ENCODE data around the gene TTN.

Gene TTN

GRCh38 chr2:178756343-178756742 is 50.9 kb downstream of the TTN start:
- H3K4me1 ChIP-seq (ENCODE audit: low read length) = no peaks in the 10 kb centered on the region
- no peaks in the 10 kb centered on the region for H3K36me3 ChIP-seq (replicated peaks; ENCODE audit: insufficient read depth, low read length)
- no peaks in the 10 kb centered on the region for H3K9me3 ChIP-seq (replicated peaks; ENCODE audit: insufficient read depth, low read length)
- H3K79me2 ChIP-seq (ENCODE audit: low read length) = no peaks in the 10 kb centered on the region
- no peak overlapping the region for H3K4me2 ChIP-seq (ENCODE audit: low read depth, low read length)
- no peak overlapping the region for H3K27ac ChIP-seq (ENCODE audit: low read length)
- H3K27me3 ChIP-seq (replicated peaks; ENCODE audit: insufficient read depth, low read length) = no peaks in the 10 kb centered on the region
- no peak for DNase-seq
- no peaks in the 10 kb centered on the region for H4K20me1 ChIP-seq (ENCODE audit: insufficient read depth, low read length)
- no peak overlapping the region for H3K4me3 ChIP-seq (ENCODE audit: low read length)
- no peaks in the 10 kb centered on the region for H3K9me2 ChIP-seq (replicated peaks; ENCODE audit: insufficient read depth, low read length)
- H3K9ac ChIP-seq (ENCODE audit: low read length) = no peak overlapping the region
- H3F3A ChIP-seq (ENCODE audit: insufficient read depth, low read length) = no peaks in the 10 kb centered on the region
- no peak for TF ChIP-seq EZH2phosphoT487 (IDR thresholded peaks at IDR 0.05; ENCODE audit: low read length)
- no peak for TF ChIP-seq CTCF (IDR thresholded peaks at IDR 0.05; ENCODE audit: low read length)
- TF ChIP-seq EZH2 (optimal IDR thresholded peaks at IDR 0.05; ENCODE audit: low read depth, low read length) = no peak
- H2AFZ ChIP-seq (ENCODE audit: low read length) = no peak overlapping the region

- no peak overlapping the region for H2AFZ ChIP-seq (ENCODE audit: low read length)
- no peaks in the 10 kb centered on the region for H3F3A ChIP-seq (ENCODE audit: insufficient read depth, low read length)
- H3K9me2 ChIP-seq (replicated peaks; ENCODE audit: insufficient read depth, low read length) = no peaks in the 10 kb centered on the region
- H3K4me1 ChIP-seq (ENCODE audit: low read length) = no peaks in the 10 kb centered on the region
- no peak overlapping the region for H3K4me2 ChIP-seq (ENCODE audit: low read depth, low read length)
- H3K4me3 ChIP-seq (ENCODE audit: low read length) = no peak overlapping the region
- TF ChIP-seq CTCF (IDR thresholded peaks at IDR 0.05; ENCODE audit: low read length) = no peak
- TF ChIP-seq EZH2phosphoT487 (IDR thresholded peaks at IDR 0.05; ENCODE audit: low read length) = no peak
- TF ChIP-seq EZH2 (optimal IDR thresholded peaks at IDR 0.05; ENCODE audit: low read depth, low read length) = no peak
- H3K27me3 ChIP-seq (replicated peaks; ENCODE audit: insufficient read depth, low read length) = no peaks in the 10 kb centered on the region
- no peak overlapping the region for H3K27ac ChIP-seq (ENCODE audit: low read length)
- H3K9me3 ChIP-seq (replicated peaks; ENCODE audit: insufficient read depth, low read length) = no peaks in the 10 kb centered on the region
- no peaks in the 10 kb centered on the region for H3K36me3 ChIP-seq (replicated peaks; ENCODE audit: insufficient read depth, low read length)
- H4K20me1 ChIP-seq (ENCODE audit: insufficient read depth, low read length) = no peaks in the 10 kb centered on the region
- no peak for DNase-seq
- no peak overlapping the region for H3K9ac ChIP-seq (ENCODE audit: low read length)
- H3K79me2 ChIP-seq (ENCODE audit: low read length) = no peaks in the 10 kb centered on the region
These were observed 59.5 kb downstream of the TTN start for GRCh38 chr2:178747767-178748166.

- H3K4me1 ChIP-seq (ENCODE audit: low read length) = no peaks in the 10 kb centered on the region
- H3K9me3 ChIP-seq (replicated peaks; ENCODE audit: insufficient read depth, low read length) = no peaks in the 10 kb centered on the region
- H2AFZ ChIP-seq (ENCODE audit: low read length) = no peak overlapping the region
- no peaks in the 10 kb centered on the region for H3K36me3 ChIP-seq (replicated peaks; ENCODE audit: insufficient read depth, low read length)
- no peaks in the 10 kb centered on the region for H3K79me2 ChIP-seq (ENCODE audit: low read length)
- no peaks in the 10 kb centered on the region for H3K9me2 ChIP-seq (replicated peaks; ENCODE audit: insufficient read depth, low read length)
- DNase-seq = no peak
- TF ChIP-seq EZH2phosphoT487 (IDR thresholded peaks at IDR 0.05; ENCODE audit: low read length) (no peak), CTCF (IDR thresholded peaks at IDR 0.05; ENCODE audit: low read length) (no peak), EZH2 (optimal IDR thresholded peaks at IDR 0.05; ENCODE audit: low read depth, low read length) (no peak)
- no peaks in the 10 kb centered on the region for H4K20me1 ChIP-seq (ENCODE audit: insufficient read depth, low read length)
- H3K9ac ChIP-seq (ENCODE audit: low read length) = no peak overlapping the region
- no peaks in the 10 kb centered on the region for H3K27me3 ChIP-seq (replicated peaks; ENCODE audit: insufficient read depth, low read length)
- H3K27ac ChIP-seq (ENCODE audit: low read length) = no peak overlapping the region
- no peak overlapping the region for H3K4me3 ChIP-seq (ENCODE audit: low read length)
- H3F3A ChIP-seq (ENCODE audit: insufficient read depth, low read length) = no peaks in the 10 kb centered on the region
- H3K4me2 ChIP-seq (ENCODE audit: low read depth, low read length) = no peak overlapping the region
These were observed 72.7 kb downstream of the TTN start for GRCh38 chr2:178734518-178734917.
